Large intestine (tissue), 3 donors: ENCODE data around the gene PRSS33. TPM values are rescaled to one million over a fixed set of nuclear protein-coding genes. Genes with fewer than 3 reads are reported as not detected.
A peak's percentile ranks its signal among the peaks of the same experiment; 100 is the strongest.

ENCODE experiments used
- DNase-seq, 2 donors: peaks; one replicate each; pipeline versions ENCODE4 v3.0.0 to v3.0.0-alpha.2; 2013
- H3K27ac ChIP-seq: one replicate; pipeline ENCODE4 v1.5.1; 2013; ENCODE audit warnings: low read length
- H3K27me3 ChIP-seq: 2 replicates; pipeline ENCODE4 v1.6.1; 2013; ENCODE audit warnings: low read length; ENCODE audit not compliant: control insufficient read depth, insufficient read depth
- H3K36me3 ChIP-seq: 2 replicates; pipeline ENCODE4 v1.6.1; 2013; ENCODE audit warnings: low read length; ENCODE audit not compliant: control insufficient read depth, insufficient read depth
- H3K4me1 ChIP-seq: one replicate; pipeline ENCODE4 v1.6.1; 2013; ENCODE audit warnings: low read length; ENCODE audit not compliant: control insufficient read depth, insufficient read depth
- H3K4me3 ChIP-seq: one replicate; pipeline ENCODE4 v1.5.1; 2013; ENCODE audit warnings: low read length
- H3K9me3 ChIP-seq: one replicate; pipeline ENCODE4 v1.6.1; 2013; ENCODE audit warnings: mild to moderate bottlenecking, low read depth, low read length, moderate library complexity; ENCODE audit not compliant: control insufficient read depth
- WGBS: methylation state at CpG from one replicate; pipeline ENCODE4 v1.1.5; 2013; ENCODE audit warnings: low lambda C conversion rate; ENCODE audit not compliant: insufficient coverage; 5-methylcytosine and 5-hydroxymethylcytosine counted together
- polyA plus RNA-seq: library from polyadenylated mRNA; unstranded; fragments of 120-200 nt; gene quantifications from one replicate; pipeline ENCODE4 v1.2.1, GENCODE V29; 2013

PRSS33 gene
- polyA plus RNA-seq, 1 donor: 0.13 TPM

- Histone ChIP-seq H3K27me3 (peaks cover 53% of the 10 kb centered on the region), H3K9me3 (peaks cover 7% of the 10 kb centered on the region), H3K27ac (no peak overlapping the region), H3K4me1 (peaks cover 7% of the 10 kb centered on the region), H3K36me3 (no peaks in the 10 kb centered on the region), H3K4me3 (no peak overlapping the region)
- no CpG with 5 or more reads among the region's 15 CpGs for WGBS
- DNase-seq: no peak
These were observed 2.8 kb downstream of the PRSS33 start for GRCh38 chr16:2784358-2785100.

- Histone ChIP-seq H3K4me3 (no peak overlapping the region), H3K9me3 (peaks cover 7% of the 10 kb centered on the region), H3K27ac (no peak overlapping the region), H3K27me3 (peaks cover 50% of the 10 kb centered on the region), H3K36me3 (no peaks in the 10 kb centered on the region), H3K4me1 (peaks cover 10% of the 10 kb centered on the region)
- DNase-seq: no peak
- WGBS: no CpG with 5 or more reads among the region's 15 CpGs
These were observed 3.6 kb downstream of the PRSS33 start for GRCh38 chr16:2783581-2784357.

GRCh38 chr16:2782583-2783351 lies 4.6 kb downstream of the PRSS33 start:
- H3K27ac ChIP-seq: no peak overlapping the region
- WGBS: 80% methylated on average over 1 of the region's 20 CpGs
- peaks cover 45% of the 10 kb centered on the region for H3K27me3 ChIP-seq
- H3K36me3 ChIP-seq: no peaks in the 10 kb centered on the region
- peaks cover 7% of the 10 kb centered on the region for H3K9me3 ChIP-seq
- H3K4me1 ChIP-seq: peaks cover 19% of the 10 kb centered on the region
- no peak overlapping the region for H3K4me3 ChIP-seq
- no peak for DNase-seq

GRCh38 chr16:2779978-2780898 lies 7.1 kb downstream of the PRSS33 start:
- no CpG with 5 or more reads among the region's 17 CpGs for WGBS
- Histone ChIP-seq H3K27me3 (peaks cover 29% of the 10 kb centered on the region), H3K4me3 (no peak overlapping the region), H3K9me3 (no peaks in the 10 kb centered on the region), H3K4me1 (peaks cover 20% of the 10 kb centered on the region), H3K27ac (no peak overlapping the region), H3K36me3 (peaks cover 3% of the 10 kb centered on the region)
- DNase-seq: no peak

GRCh38 chr16:2779151-2779920 lies 8.0 kb downstream of the PRSS33 start:
- H3K36me3 ChIP-seq: peaks cover 12% of the 10 kb centered on the region
- H3K4me1 ChIP-seq: peaks cover 20% of the 10 kb centered on the region
- H3K27me3 ChIP-seq: peaks cover 20% of the 10 kb centered on the region
- H3K4me3 ChIP-seq: no peak overlapping the region
- H3K9me3 ChIP-seq: no peaks in the 10 kb centered on the region
- DNase-seq: no peak
- WGBS: 80% methylated on average over 1 of the region's 23 CpGs
- no peak overlapping the region for H3K27ac ChIP-seq

- Histone ChIP-seq H3K9me3 (no peaks in the 10 kb centered on the region), H3K36me3 (peaks cover 20% of the 10 kb centered on the region), H3K27ac (peak overlapping the region; percentile 97), H3K27me3 (peaks cover 14% of the 10 kb centered on the region), H3K4me3 (peak overlapping the region; percentile 93), H3K4me1 (peaks cover 20% of the 10 kb centered on the region)
- DNase-seq: no peak
- no CpG with 5 or more reads among the region's 12 CpGs for WGBS
These were observed 8.8 kb downstream of the PRSS33 start for GRCh38 chr16:2778630-2778958.

- peak; percentile 34 to 62 for DNase-seq
- H3K36me3 ChIP-seq: peaks cover 23% of the 10 kb centered on the region
- peak overlapping the region; percentile 93 for H3K4me3 ChIP-seq
- no CpG with 5 or more reads among the region's 27 CpGs for WGBS
- H3K27me3 ChIP-seq: peaks cover 11% of the 10 kb centered on the region
- H3K9me3 ChIP-seq: no peaks in the 10 kb centered on the region
- H3K27ac ChIP-seq: peak overlapping the region; percentile 97
- H3K4me1 ChIP-seq: peaks cover 20% of the 10 kb centered on the region
These were observed 9.3 kb downstream of the PRSS33 start for GRCh38 chr16:2777903-2778629.

DNA sequence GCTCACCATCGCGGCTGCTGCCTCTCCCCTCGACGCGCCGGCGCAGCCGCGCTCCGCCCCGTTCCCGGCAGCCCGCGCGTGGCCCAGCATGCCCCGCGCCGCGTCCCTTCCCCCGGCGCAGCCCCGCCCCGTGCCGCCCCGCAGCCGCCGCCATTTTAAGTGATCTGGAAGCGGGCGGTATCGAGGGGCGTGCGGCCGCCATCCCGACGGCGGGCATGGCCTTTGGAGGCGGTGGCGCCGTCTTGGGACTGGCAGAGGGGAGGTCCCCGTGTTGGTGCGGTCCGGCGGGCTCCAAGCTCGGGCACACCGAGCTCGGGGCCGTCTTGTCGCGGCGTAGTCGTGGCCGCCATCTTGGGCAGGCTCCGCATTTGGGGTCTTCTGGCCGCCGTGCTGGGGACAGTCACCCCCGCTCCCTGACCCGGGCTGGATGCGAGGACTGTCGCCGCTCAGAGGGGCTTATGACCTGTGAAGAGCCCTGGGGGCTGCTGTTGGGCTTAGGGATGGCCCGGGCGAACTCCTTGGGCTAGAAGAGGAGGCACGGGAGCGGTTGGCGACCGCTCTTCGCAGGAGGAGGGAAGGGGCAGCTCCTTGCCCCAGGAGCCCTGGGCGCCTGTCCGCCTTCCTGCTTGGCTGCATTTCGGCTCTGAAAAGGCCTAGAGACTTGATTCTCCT lies 10.0 kb downstream of the PRSS33 start, which contains the start of gene ELOB:
Gene ELOB, minus strand, starts transcription at position 50 of the 672 bp plus-strand sequence. Its CDS starts 41 bp downstream, at position 9.
- peaks cover 6% of the 10 kb centered on the region for H3K27me3 ChIP-seq
- WGBS: no CpG with 5 or more reads among the region's 70 CpGs
- no peaks in the 10 kb centered on the region for H3K9me3 ChIP-seq
- H3K4me1 ChIP-seq: peaks cover 20% of the 10 kb centered on the region
- peak within 1 kb of the TSS; percentile 93 for H3K4me3 ChIP-seq
- H3K27ac ChIP-seq: peak within 1 kb of the TSS; percentile 97
- H3K36me3 ChIP-seq: peaks cover 27% of the 10 kb centered on the region
- DNase-seq: peak; percentile 89 to 93
